HUES48 (cell line): ENCODE results near the gene DNAJC5G.
"Not testable (repeated sequence)": the region's sequence is repeated elsewhere in the genome, so short reads cannot be mapped to it uniquely, and the experiment has no call there.

Experiments used
- H3K27ac ChIP-seq: one replicate; pipeline ENCODE4 v1.7.0; 2013; ENCODE audit warnings: low read depth, low read length, inconsistent platforms
- H3K27me3 ChIP-seq: 2 replicates; pipeline ENCODE4 v1.6.1; 2013; ENCODE audit warnings: mild to moderate bottlenecking, low read length; ENCODE audit not compliant: control insufficient read depth, insufficient read depth
- H3K36me3 ChIP-seq: 2 replicates; pipeline ENCODE4 v1.6.1; 2013; ENCODE audit warnings: low read length; ENCODE audit not compliant: control insufficient read depth, insufficient read depth
- H3K4me1 ChIP-seq: 2 replicates; pipeline ENCODE4 v1.6.1; 2013; ENCODE audit warnings: mild to moderate bottlenecking, low read length; ENCODE audit not compliant: control insufficient read depth, insufficient read depth
- H3K4me3 ChIP-seq: 2 replicates; pipeline ENCODE4 v1.5.1; 2013; ENCODE audit warnings: mild to moderate bottlenecking, low read depth, low read length
- H3K9ac ChIP-seq: 2 replicates; pipeline ENCODE4 v1.6.1; 2013; ENCODE audit warnings: mild to moderate bottlenecking, low read depth, low read length, moderate library complexity
- H3K9me3 ChIP-seq: 2 replicates; pipeline ENCODE4 v1.6.1; 2013; ENCODE audit warnings: low read length; ENCODE audit not compliant: control insufficient read depth, insufficient read depth

DNAJC5G gene

DNA sequence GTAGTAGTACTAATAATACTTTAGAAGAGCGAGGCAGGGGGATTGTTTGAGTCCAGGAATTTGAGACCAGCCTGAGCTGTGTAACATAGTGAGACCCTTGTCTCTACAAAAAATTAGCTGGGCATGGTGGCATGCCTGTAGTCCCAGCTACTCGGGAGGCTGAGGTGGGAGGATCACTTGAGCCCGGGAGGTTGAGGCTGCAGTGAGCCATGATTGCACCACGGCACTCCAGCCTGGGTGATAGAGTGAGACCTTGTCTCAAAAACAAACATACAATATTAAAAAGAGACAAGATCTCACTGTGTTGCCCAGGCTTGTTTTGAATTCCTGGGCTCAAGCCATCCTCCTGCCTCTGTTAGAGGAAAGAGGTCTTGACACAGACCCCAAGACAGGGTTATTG, 25.4 kb downstream of the DNAJC5G start:
- not testable (repeated sequence) for H3K9me3 ChIP-seq, H3K4me3 ChIP-seq, H3K9ac ChIP-seq, H3K36me3 ChIP-seq, H3K27ac ChIP-seq, H3K4me1 ChIP-seq
- peaks cover 13% of the 10 kb centered on the region for H3K27me3 ChIP-seq

DNA sequence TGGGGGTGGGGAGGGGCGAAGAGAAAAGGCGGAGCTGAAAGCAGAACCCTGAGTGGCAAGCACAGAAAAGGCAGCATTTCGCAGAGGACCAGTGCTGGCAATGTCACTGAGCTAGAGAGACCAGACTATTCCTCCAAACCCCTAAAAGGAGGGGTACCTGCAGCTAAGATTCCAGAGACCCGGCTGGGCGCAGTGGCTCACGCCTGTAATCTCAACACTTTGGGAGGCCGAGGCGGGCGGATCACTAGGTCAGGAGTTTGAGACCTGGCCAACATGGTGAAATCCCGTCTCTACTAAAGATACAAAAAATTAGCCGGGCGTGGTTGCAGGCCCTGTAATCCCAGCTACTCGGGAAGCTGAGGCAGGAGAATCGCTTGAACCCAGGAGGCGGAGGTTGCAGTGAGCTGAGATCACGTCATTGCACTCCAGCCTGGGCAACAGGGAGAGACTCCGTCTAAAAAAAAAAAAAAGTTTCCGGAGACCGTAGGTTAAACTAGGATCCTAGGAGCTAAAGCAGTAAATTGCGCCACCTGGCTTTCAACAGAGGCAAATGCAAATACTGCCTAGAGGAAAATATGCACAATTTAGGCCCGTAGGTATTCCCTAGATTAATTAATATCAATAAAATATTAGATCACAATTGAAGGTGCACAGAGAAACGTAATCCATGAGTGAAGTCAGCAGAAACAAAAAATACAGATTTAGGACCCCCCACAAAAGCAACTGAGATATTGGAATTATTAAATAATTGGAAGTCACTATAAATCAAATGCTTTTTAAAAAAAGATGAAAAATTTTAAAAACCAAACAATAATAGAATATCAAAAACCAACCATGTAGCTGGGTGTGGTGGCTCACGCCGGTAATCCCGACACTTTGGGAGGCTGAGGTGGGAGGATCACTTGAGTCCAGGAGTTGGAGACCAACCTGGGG, 28.1 kb downstream of the DNAJC5G start:
- H3K9ac ChIP-seq: no peak overlapping the region
- H3K4me3 ChIP-seq: no peak overlapping the region
- H3K27me3 ChIP-seq: peaks cover 41% of the 10 kb centered on the region
- H3K9me3 ChIP-seq: no peaks in the 10 kb centered on the region
- peaks cover 6% of the 10 kb centered on the region; the same call in 1 of the 2 replicates for H3K4me1 ChIP-seq
- H3K36me3 ChIP-seq: no peaks in the 10 kb centered on the region
- H3K27ac ChIP-seq: no peak overlapping the region

DNA sequence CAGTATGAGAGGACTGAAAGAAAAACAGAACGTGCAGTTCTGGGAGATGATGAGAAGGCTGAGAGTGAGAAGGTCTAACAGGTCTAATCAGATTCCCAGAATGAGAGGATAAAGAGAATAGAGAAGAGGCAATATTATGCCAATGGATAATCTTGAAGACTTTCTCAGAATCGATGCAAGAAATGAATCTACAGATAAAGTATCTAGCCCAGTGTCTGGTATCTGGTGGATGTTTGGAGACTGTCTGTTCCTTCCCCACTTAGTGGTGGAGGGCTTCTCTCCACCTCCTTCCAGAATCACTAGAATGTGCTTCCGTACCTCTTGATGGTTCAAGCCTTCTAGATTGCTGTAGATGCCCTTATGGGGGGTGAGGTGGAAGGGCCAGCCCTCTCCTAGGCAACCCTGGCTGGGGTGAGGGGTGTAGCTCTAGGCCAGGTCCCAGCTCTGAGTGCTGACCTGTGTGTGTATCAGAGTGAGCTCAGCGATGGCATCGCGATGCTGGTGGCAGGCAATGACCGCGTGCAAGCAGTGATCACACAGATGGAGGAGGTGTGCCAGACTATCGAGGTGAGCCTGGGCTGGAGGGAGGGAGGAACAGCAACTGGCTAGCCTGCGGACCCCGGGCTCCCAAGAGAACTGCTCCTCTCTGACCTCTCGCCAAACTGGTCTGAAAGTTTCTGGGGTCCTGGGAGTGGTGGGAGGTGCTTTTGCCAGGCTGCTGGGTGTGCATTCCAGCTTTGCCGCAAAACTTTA, 29.4 kb downstream of the DNAJC5G start:
- no peaks in the 10 kb centered on the region for H3K9me3 ChIP-seq
- peaks cover 51% of the 10 kb centered on the region for H3K27me3 ChIP-seq
- H3K36me3 ChIP-seq: no peaks in the 10 kb centered on the region
- H3K9ac ChIP-seq: no peak overlapping the region
- peaks cover 6% of the 10 kb centered on the region; the same call in 1 of the 2 replicates for H3K4me1 ChIP-seq
- no peak overlapping the region for H3K27ac ChIP-seq
- H3K4me3 ChIP-seq: no peak overlapping the region

DNA sequence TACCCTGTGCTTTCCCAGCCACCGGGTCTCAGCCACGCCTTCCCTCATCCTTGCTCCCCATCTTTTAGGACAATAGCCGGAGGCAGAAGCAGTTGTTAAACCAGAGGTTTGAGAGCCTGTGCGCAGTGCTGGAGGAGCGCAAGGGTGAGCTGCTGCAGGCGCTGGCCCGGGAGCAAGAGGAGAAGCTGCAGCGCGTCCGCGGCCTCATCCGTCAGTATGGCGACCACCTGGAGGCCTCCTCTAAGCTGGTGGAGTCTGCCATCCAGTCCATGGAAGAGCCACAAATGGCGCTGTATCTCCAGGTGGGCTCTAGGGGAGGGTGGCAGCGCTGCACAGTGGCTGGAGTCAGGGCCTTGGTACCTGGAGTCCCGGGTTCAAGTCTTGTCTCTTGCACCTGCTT, 30.3 kb downstream of the DNAJC5G start:
- Histone ChIP-seq H3K4me3 (no peak overlapping the region), H3K27ac (no peak overlapping the region), H3K36me3 (no peaks in the 10 kb centered on the region), H3K9ac (no peak overlapping the region), H3K9me3 (no peaks in the 10 kb centered on the region), H3K4me1 (peaks cover 6% of the 10 kb centered on the region; the same call in 1 of the 2 replicates), H3K27me3 (peaks cover 52% of the 10 kb centered on the region)

DNA sequence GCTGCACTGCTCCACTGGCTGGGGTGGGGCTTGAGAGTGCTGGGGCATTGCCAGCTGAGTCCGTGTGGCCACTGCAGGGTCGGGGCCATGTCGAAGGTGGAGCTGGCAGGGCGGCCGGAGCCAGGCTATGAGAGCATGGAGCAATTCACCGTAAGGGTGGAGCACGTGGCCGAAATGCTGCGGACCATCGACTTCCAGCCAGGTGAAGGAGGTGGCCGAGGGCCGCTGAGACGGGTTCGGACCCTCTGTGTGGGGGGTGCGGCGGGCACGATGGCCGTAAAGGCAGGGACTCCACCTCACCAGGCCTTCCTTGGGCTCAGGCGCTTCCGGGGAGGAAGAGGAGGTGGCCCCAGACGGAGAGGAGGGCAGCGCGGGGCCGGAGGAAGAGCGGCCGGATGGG, 30.9 kb downstream of the DNAJC5G start:
- Histone ChIP-seq H3K9ac (no peak overlapping the region), H3K4me3 (peak overlapping the region; percentile 53; the same call in 1 of the 2 replicates), H3K36me3 (no peaks in the 10 kb centered on the region), H3K9me3 (no peaks in the 10 kb centered on the region), H3K27ac (no peak overlapping the region), H3K4me1 (peaks cover 6% of the 10 kb centered on the region; the same call in 1 of the 2 replicates), H3K27me3 (peaks cover 52% of the 10 kb centered on the region)

DNA sequence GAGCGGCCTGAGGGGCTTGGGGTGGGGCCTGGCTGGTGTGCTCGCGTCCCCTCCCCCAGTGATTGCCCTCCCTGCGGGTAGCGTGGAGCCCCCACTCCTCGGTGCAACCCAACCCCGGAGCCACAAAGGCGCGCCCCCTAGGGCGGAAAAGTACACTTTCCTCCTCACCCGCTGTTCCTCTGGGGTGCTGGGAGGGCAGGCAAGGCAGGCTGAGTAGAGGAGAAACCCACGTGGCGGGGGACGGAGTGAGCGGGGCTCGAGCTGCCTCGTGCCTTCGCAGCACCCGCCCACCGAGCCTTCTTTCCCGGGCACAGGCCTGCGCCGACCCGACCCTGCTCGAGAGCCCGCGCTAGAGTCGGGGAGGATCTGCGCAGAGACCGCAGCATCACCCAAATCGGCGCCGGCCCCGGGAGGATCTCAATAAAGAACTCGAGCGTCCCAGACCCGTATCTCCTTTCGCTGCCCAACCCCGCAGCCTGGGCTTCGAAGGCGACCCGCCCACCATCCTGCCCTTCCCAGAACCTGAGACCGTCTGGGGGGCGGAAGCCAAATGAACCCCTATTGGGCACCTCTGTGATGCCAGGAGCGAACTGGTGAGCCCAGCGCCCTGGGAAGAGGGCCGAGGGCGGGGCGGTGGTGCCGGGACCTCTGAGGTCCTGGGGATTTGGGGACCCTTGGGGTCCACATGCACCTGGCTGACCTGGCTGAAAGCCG, 31.5 kb downstream of the DNAJC5G start:
- no peaks in the 10 kb centered on the region for H3K9me3 ChIP-seq
- H3K4me1 ChIP-seq: peaks cover 6% of the 10 kb centered on the region; the same call in 1 of the 2 replicates
- H3K36me3 ChIP-seq: no peaks in the 10 kb centered on the region
- H3K9ac ChIP-seq: no peak overlapping the region
- H3K27ac ChIP-seq: no peak overlapping the region
- peaks cover 52% of the 10 kb centered on the region for H3K27me3 ChIP-seq
- peak overlapping the region; percentile 53 for H3K4me3 ChIP-seq

DNA sequence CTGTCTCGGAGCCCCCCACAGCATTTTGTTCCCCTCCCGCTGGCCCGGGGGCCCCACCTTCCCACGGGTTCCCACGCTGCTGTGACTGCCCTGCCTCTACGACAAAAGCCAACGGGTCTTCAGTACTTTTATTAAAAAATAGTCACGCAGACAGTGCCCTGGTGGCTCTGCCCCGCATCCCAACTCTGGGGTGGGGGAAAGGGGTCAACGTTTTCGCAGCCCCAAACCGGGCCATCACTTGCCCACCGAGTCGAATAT, 32.0 kb downstream of the DNAJC5G start:
- no peak overlapping the region for H3K27ac ChIP-seq
- H3K27me3 ChIP-seq: peaks cover 52% of the 10 kb centered on the region
- no peaks in the 10 kb centered on the region for H3K36me3 ChIP-seq
- H3K4me3 ChIP-seq: peak overlapping the region; percentile 53
- H3K4me1 ChIP-seq: peaks cover 6% of the 10 kb centered on the region; the same call in 1 of the 2 replicates
- H3K9me3 ChIP-seq: no peaks in the 10 kb centered on the region
- no peak overlapping the region for H3K9ac ChIP-seq

DNA sequence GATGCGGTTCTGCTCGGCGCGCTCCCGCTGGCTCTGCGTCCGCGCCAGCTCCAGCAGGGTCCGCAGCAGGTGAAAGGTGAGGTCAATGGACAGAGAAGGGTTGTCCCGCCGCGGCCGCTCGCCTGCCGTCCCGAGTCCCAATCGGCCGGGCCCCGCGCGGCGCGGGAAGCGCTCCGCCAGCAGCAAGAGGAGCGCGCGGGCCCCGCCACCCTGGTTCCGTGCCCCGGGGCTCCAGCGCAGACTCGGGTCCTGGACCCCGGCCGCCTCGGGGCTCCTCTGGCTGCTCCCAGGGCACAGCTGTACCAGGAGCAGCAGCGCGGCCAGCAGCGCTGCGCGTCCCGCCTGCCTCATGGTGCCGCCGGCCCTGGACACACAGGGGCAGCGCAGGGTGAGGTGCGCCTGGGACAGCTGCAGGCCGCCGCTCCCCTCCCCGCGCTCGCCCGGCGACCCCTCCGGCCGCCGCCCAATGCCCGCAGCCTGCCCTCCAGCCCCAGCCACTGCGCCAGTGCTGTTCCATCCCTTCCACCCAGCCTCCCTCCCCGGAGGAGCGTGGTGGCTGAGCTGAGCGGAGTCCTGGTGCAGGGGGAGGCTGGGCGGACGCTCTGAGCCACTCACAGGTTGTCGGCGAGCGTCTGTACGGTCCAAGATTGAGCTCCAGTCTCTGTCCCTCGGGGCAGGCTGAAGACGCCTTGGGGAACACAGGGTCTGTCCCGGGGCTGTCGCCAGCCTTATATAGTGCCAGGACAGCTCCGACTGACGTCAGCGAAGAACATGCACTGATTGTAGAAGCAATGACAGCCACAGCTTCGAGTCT, 32.5 kb downstream of the DNAJC5G start:
- Histone ChIP-seq H3K9ac (no peak overlapping the region), H3K36me3 (no peaks in the 10 kb centered on the region), H3K4me3 (peak overlapping the region; percentile 53), H3K9me3 (no peaks in the 10 kb centered on the region), H3K27me3 (peaks cover 52% of the 10 kb centered on the region), H3K4me1 (peaks cover 6% of the 10 kb centered on the region; the same call in 1 of the 2 replicates), H3K27ac (no peak overlapping the region)

DNA sequence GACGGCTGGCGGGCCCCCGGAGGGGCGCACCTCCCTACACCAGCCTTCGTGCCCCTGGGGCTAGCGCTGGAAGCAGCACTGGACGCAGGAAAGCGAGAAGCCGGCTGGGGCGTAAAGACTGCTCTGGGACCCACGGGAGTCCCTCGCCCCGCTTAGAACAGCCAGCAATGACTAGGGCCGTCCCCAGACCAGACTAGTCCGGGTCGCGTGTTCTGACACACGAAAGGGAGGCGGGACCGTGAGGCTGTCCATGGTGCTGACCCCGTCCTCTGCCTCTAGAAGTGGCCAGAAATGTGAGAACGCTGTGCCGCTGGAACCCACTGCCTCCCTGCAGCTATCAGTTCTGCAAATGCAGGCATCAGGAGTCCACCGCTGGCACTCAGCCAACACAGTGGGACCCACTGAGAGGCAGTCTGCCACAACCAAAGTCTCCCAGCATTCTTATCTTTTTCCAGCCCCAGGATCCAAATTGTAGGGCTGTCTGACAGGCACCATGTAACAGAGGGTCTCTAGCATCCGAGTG, 33.2 kb downstream of the DNAJC5G start, which contains the start of gene UCN:
Gene UCN, minus strand, starts transcription at position 87 of the 523 bp plus-strand sequence. CDS start 550 bp downstream, outside the sequence.
- Histone ChIP-seq H3K4me1 (peaks cover 6% of the 10 kb centered on the region; the same call in 1 of the 2 replicates), H3K9me3 (no peaks in the 10 kb centered on the region), H3K4me3 (peak within 1 kb of the TSS; percentile 53), H3K9ac (no peak within 1 kb of the TSS), H3K36me3 (no peaks in the 10 kb centered on the region), H3K27ac (no peak within 1 kb of the TSS), H3K27me3 (peaks cover 52% of the 10 kb centered on the region)

DNA sequence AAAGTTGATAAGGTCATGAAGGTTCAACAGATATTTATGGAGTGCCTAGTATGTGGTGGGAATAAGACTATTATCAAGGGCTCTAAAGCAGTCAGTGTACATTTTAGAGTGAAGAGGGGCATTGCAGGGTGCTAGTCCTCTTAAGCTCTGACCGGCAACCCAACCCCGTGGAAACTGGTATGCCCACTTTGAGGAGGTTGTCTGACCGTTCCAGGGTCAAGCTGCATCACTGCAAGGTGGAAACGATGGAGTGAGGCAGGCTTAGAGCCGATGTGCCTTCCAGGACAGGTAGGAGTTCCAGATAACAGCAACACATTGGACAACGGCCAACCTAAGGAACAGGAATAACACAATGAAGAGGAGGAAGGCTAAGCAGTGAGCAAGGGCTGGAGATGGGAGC, 34.4 kb downstream of the DNAJC5G start:
- H3K36me3 ChIP-seq: no peaks in the 10 kb centered on the region

More for the DNA sequence above, 34.4 kb downstream of the DNAJC5G start:
- Histone ChIP-seq H3K4me1 (peaks cover 6% of the 10 kb centered on the region; the same call in 1 of the 2 replicates), H3K27me3 (peaks cover 48% of the 10 kb centered on the region), H3K27ac (no peak overlapping the region), H3K9ac (no peak overlapping the region), H3K4me3 (no peak overlapping the region), H3K9me3 (no peaks in the 10 kb centered on the region)
